RPMI8226 (cell line): ENCODE measurements around the gene C3orf85.
"Not testable (repeated sequence)": the region's sequence is repeated elsewhere in the genome, so short reads cannot be mapped to it uniquely, and the experiment has no call there.

Experiments
- DNase-seq: peaks from one replicate; pipeline ENCODE4 v3.0.0-alpha.2; 2015

Gene C3orf85

GRCh38 chr3:109136523-109136922, at the start of gene C3orf85:
TSS of gene C3orf85 (plus strand) at chr3:109136719. CDS start at chr3:109136848, 129 bp downstream.
- no peak for DNase-seq

- no peak for DNase-seq
Measured at GRCh38 chr3:109089265-109089664, 47.3 kb upstream of the C3orf85 start.

DNA sequence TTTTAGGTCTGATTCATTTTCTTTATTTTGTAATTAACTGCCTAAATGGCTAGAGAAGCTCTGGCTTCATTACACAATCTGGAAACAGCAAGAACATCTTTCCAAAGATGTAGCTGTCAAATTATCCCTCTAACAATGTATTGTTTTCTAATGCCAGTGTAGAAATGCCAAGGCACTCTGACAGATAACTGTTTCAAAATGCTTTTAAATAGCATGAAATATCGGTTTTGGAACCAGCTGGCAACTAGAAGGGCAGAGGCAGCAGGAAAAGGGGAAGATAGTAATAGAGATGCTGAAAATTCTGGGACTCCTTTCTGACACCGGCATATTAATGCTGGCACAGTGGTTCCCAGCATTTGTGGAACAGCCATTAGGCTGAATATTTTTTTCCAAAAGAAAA, 44.7 kb upstream of the C3orf85 start:
- DNase-seq: no peak

DNA sequence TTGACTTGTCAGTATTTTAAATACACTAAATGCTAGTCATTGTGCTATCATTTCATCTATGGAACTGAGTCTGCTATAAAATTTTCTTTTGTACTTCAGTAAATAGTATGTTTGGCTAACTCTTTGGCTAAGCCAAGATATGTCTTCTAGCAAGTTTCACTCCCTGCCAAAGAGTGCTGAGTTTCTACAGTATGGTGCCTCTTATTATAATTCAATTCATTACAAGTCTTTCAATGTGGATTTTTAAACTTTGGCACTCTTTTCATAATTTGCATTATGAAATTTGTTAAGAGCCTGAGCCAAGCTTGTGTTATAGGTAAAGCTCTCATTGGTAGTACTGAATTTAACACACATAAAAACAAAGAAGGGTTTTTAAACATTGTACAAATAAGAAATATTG, 43.0 kb upstream of the C3orf85 start:
- DNase-seq: no peak

DNA sequence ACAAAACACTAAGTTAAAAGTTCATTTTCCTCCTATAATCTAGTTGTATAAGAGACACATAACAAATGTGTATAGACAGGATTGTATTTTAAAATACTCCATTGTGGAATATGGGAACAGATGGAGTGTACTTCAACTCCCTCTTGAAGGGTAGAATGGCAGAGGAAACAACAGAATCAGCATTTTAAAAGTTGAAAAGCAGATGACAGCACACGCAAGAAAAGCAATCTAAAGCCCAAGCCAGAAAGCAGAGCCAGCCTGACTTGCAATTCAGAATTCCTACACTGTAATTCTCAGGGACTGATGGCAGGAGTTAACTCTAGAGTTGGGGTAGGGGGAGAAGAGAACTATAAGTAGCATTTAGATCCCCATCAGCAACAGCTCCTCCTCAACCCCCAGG, 41.4 kb upstream of the C3orf85 start:
- no peak for DNase-seq

DNA sequence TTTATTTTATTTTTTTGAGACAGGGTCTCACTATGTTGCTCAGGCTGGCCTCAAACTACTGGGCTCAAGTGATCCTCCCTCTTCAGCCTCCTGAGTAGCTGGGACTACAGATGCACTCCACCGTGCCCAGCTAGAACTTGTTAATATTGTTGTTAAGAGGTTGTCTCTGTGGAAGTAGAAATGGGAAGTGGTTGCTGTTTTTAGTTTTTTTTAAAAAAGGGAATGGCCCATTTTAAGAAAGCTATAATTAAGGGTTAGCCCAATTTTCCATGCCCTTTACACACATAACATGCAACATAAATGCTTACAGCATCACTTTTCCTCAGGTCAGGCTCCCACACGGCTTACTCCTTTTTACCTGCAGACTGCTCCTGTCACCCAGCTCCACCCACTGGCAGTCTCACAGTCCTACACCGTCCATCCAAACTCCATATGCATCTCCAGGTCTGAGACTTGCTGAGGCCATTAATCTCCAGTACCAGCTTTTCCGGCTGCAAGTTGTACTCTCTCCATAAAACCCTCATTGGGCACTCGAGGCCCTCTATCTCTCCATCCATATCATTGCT, 38.4 kb upstream of the C3orf85 start:
- peak; percentile 70 for DNase-seq

GRCh38 chr3:109109574-109109973, 26.9 kb upstream of the C3orf85 start:
- no peak for DNase-seq

- DNase-seq: no peak
Measured at GRCh38 chr3:109112946-109113760, 23.4 kb upstream of the C3orf85 start.

GRCh38 chr3:109114746-109115145, 21.8 kb upstream of the C3orf85 start:
- DNase-seq: no peak

GRCh38 chr3:109115451-109115850, 21.1 kb upstream of the C3orf85 start:
- no peak for DNase-seq

DNA sequence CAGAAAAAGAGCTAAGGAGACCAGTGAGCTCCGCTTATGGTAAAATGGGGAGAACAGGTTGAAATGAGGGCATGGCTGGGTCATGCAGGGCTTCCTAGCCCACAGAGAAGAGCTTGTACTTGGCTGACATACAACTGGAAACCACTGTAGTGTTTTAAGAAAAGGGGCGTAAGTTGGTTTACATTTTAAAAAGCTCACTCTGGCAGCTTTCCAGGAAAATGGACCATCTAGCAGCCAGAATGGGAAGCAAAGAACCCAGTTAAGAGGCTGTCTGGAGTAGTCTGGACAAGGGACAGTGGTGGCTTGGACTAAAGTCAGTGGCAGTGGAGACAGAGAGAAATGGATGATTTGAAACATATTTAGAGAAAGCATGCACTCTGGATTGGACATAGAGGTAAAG, 20.5 kb upstream of the C3orf85 start:
- DNase-seq: peak; percentile 43

DNA sequence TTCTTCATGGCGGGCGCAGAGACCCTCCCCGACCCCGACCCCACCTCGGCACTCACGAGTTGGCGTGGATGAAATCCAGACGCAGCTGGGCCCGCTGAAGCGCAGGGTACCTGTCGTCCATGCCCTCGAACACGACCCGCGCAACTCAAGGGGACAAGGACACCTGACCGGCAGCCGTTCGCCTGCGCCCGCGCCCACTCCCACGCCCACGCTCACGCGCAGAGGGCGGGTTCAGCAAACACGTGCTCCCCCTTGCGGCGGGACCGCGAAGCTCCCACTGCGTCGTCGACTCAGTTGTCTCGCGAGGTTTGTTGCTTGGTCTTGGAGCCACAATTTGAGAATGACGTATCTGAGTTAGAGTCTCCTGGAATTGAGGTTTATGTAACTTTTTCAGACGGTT, 18.6 kb upstream of the C3orf85 start, which contains the start of gene MORC1:
Gene MORC1, minus strand, starts transcription at position 196 of the 400 bp plus-strand sequence. Its CDS starts 75 bp downstream, at position 121.
- no peak for DNase-seq

DNA sequence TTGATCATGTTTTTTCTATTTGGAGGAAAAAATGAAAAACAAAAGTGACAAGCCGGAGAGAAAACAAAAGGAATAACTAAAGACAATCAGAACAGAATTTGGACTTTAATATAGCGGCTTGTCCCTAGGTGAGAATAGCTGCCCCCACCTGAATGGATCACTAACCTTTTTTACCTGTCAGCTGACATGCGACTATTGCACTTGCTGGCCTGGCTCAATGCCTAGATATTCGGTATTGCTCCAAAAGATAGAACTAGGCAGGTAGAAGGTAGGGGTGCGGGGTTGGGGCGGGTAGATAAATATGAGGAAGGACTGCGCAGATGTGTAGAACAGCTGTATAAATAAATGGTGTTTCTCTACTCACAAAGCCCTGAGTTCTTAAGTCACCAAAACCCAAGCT, 17.9 kb upstream of the C3orf85 start:
- DNase-seq: peak; percentile 26

- no peak for DNase-seq
Measured at GRCh38 chr3:109122690-109123089, 13.8 kb upstream of the C3orf85 start.

DNA sequence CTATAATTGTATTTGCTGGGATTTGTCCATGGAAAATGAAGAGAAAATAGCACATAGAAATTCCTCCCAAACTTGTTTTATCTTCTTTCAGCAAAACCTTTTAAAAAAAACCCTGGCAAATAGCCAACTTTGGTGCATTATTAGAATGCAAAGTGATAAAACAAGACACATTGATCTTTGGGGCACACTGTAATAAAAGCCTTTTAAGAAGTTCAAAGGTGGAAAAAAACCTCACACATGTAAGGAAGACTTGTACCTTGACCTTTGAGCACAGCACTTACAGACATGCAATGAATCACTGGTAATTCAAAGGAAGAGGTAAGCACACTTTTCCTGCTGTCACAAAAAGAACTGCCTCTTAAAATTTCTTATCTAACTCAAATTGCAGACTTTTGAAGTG, 10.6 kb upstream of the C3orf85 start:
- no peak for DNase-seq

- no peak for DNase-seq
Measured at GRCh38 chr3:109127553-109127952, 9.0 kb upstream of the C3orf85 start.

GRCh38 chr3:109131276-109131675, 5.2 kb upstream of the C3orf85 start:
- no peak for DNase-seq

- no peak for DNase-seq
Measured at GRCh38 chr3:109132801-109133473, 3.6 kb upstream of the C3orf85 start.

GRCh38 chr3:109133474-109133816, 3.1 kb upstream of the C3orf85 start:
- DNase-seq: not testable (repeated sequence)

GRCh38 chr3:109137761-109138160, 1.2 kb downstream of the C3orf85 start:
- DNase-seq: no peak

DNA sequence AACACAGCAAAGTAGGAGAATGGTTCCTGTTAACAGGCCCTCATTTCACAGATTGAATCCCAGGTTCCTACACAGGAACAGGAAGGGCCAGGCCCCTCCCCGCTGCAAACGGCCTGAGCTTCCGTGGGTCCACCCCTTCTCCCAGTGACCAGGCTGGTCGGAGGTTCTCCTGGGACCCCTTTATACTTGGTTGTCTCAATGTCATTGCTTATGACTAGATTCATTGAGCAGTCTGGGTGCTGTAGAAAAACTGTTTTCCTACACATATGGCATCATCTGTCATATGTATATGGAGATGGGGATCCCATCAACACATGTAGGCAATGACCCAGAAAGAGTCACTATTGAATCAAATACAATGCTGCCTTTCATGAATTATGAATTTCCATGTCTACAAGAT, 3.8 kb downstream of the C3orf85 start:
- no peak for DNase-seq

- no peak for DNase-seq
Measured at GRCh38 chr3:109143646-109144045, 7.1 kb downstream of the C3orf85 start.

GRCh38 chr3:109149078-109149477, 12.6 kb downstream of the C3orf85 start:
- DNase-seq: no peak

DNA sequence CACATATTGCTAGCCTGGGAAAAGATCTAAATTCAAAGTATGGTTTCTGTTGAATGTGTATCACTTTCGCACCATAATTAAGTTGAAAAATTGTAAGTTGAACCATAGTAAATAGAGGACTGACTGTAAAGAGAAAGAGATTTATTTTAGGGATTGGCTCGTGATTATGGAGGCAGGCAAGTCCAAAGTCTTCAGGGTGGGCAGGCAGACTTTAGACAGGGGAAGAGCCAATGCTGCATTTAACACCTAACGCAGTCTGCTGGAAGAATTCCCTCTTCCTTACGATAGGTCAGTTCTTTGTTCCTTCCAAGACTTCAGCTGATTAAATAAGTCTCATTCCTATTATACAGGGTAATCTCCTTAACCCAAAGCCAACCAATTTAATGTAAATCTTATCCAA, 15.8 kb downstream of the C3orf85 start:
- DNase-seq: no peak
